H1 (cell line): Measurements from ENCODE around the gene OR51I2. TPM values are rescaled to one million over a fixed set of nuclear protein-coding genes. Genes with fewer than 3 reads are reported as not detected.

ENCODE experiments used
- CEBPB ChIP-seq: IDR thresholded peaks from 2 replicates; pipeline ENCODE4 v1.6.1; 2012; ENCODE audit warnings: low read depth, low read length
- JUND ChIP-seq: IDR thresholded peaks from 2 replicates; pipeline ENCODE4 v1.6.1; 2011; ENCODE audit warnings: mild to moderate bottlenecking, improper control_type of control experiment, low read length
- KDM1A ChIP-seq: fragments of 200-600, 300-600 bp; sonication (generic); IDR thresholded peaks from 2 replicates; pipeline ENCODE4 v1.7.1; 2016; ENCODE audit warnings: mild to moderate bottlenecking, low read length, borderline replicate concordance
- KDM5A ChIP-seq: fragments of 200-600 bp; IDR thresholded peaks from 2 replicates; pipeline ENCODE4 v1.7.1; 2012; ENCODE audit warnings: mild to moderate bottlenecking, low read length, inconsistent platforms, mixed read lengths
- RNF2 ChIP-seq: fragments of 200-900, 300-1000 bp; sonication (generic); IDR thresholded peaks from 2 replicates; pipeline ENCODE4 v1.7.1; 2016; ENCODE audit warnings: borderline replicate concordance, low read depth, mild to moderate bottlenecking, antibody characterized with exemption, low read length; ENCODE audit not compliant: poor library complexity, severe bottlenecking; ENCODE audit errors: missing control alignments
- SAP30 ChIP-seq: fragments of 300-600 bp; sonication (generic); IDR thresholded peaks from 2 replicates; pipeline ENCODE4 v1.7.1; 2012; ENCODE audit warnings: low read length, moderate library complexity, mild to moderate bottlenecking, inconsistent platforms; ENCODE audit not compliant: insufficient read depth, insufficient replicate concordance
- polyA plus RNA-seq, 7 experiments: library from polyadenylated mRNA; depleted of rRNA in 3 of 7; stranded (reverse) in 5 of 7; unstranded in 2 of 7; fragments of >200 nt in 5 of 7; fragments of 200-250 nt in 2 of 7; gene quantifications; 1 replicate in 5 of 7; 2 replicates in 1 of 7; 4 replicates in 1 of 7; pipeline versions ENCODE4 v1.2.1 to v1.2.3, GENCODE V29; 2011 to 2013; ENCODE audit warnings: missing spikeins in 2 of 7, mixed read lengths in 2 of 7
- total RNA-seq: library from RNA; stranded (reverse); fragmentation: NEBNext Ultra II Directional; extraction: Animal tissue kit (Norgen Biotek cat#: 25700); gene quantifications from 2 replicates; pipeline ENCODE4 v1.2.1, GENCODE V29; 2021

Gene OR51I2
- total and polyA plus RNA-seq, 2 of the 8 experiments (the other 6 are each of a cell fraction or from before 2014, with no cell fraction given), result not detected

DNA sequence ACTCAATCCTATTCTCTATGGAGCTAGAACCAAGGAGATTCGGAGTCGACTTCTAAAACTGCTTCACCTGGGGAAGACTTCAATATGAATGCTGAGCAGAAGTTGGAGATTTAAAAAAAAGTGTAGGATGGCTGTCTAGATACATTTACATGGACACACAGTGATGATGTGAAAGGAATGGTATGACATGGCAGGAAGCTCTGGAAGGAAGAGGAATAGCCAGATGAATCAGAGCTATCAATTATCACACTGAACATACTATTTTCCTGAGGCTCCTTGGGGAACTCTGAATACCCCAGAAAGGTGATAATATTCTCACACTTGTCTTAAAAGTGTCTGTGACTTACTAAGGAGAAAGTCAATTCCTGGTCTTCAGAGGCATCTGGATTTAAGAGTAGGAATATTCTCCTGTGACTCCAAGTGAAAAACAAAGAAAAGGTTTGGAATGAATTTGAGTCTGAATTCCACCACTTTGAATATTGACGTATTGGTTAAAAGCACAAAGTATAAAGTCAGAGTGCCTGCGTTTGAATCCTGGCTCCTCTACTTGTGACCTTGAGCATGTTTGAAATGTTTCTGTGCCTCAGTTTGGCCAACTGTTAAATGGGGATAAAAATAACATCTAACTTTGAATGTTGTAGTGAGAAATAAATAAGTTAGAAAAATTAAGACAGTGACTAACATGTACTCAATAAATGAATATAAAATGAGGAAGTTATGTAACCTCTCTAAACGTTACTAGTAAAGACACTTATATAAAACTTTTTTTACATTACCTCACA, 40.6 kb downstream of the OR51I2 start (continued):
- TF ChIP-seq KDM5A, result no peak
- TF ChIP-seq RNF2, result no peak
- TF ChIP-seq SAP30, result no peak
- TF ChIP-seq JUND, result no peak
- TF ChIP-seq KDM1A, result no peak
- TF ChIP-seq CEBPB, result no peak
